ENCODE results near the gene PPP1R3C.

The PPP1R3C gene

DNA sequence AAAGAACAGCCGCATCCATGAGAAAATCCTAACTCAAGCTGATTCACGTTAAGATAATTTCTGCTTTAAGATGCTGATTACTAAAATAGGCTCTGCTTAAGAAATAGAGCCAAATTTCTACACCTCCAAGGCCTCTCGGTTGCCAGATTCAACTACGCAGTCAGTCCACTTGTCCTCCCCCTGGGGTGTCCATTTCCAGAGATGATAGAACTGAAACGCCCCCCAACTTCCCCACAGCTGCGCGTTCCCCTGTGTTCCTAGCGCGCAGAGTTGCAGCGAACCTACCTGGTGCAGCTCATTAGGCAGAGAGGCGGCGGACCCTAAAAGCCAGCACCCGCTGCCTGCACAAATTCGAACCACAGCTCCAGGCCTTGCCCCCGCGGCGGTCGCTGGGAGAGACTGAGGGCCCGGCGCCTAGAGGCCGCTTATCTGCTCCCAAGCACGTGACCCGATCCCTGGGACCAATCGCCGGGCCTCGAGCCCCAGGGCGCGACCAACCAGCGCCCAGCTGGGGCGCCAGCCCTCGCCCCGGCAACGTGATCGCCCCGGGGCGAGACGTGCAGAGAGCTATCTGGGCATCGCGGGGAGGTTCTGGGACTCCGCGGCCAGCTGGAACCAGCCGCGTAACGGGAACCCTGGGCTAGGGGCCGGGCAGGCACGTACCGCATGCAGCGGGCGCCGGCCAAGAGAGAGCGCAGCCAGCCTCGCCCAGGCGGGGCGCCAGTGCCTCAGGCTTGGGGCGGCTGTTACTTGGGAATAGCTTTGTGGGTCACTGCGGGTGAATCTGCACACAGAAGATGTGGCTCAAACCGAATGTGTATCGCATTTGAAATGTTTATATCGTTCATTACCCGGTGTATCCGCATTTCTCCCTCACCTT is at the start of gene PPP1R3C:
Gene PPP1R3C (minus strand): TSS at position 401 of the 880 bp plus-strand sequence. CDS start 102 bp downstream, at position 299.
- DNase-seq, result no peak

DNA sequence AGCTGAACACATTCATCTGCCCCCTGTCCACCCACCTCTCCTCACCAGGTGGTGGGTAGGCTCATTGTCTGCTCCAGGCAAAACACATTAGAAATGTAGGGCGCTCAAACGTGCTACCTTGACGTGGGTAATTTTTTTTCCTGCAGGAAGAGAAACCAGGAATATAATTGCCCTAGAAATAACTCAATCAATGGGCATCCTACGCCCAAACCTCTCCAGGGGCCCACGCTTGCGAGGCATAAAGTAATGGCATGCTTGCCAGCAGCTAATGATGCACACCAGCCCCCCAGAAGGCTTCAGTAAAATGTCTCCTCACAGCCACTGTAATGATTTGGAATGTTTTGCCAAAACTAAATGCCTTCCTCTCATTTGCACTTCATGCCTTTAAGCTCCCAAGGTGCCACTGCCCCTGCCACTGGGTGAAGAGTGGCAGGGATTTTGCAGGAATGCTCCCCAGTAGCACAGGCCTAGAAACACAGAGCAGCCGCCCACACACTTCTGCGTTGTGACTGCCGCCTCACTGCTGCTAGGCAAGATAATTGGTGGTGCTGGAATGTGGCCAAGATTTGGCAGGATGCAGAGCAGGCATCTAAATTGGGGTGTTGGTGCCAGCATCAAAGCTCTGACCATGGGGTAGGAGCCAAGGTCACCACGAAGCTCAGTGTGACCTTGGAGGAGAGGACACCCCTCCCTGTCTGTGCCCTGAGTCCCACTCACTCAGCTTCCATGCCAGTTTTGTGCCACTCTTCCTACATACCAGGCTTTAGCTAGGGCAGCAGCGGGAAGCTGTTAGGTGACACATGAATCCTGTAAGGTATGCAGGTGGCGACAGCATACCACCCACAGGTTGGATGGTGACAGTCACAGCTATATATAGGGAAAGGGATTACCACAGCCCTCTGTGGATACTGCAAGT is 48.7 kb upstream of the PPP1R3C start:
- DNase-seq, result no peak

DNA sequence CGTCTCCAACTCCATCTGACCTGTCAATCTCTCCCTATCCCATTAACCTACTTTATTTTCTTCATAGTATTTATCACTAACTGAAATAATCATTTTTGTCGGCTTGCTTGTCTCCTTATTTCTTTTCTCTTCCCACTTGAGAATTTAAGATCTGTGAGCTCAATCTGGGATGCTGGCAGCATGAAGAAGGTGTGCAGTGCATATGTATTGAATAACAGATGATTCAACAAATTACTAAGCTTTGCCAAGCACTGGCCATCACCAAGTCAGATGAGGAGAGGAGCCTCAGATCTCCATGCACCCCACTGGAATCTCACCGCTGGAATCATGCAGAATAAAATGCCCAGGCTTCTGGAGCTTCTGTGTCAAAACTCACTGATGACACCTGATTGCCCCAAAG is 47.6 kb upstream of the PPP1R3C start:
- DNase-seq, result no peak

DNA sequence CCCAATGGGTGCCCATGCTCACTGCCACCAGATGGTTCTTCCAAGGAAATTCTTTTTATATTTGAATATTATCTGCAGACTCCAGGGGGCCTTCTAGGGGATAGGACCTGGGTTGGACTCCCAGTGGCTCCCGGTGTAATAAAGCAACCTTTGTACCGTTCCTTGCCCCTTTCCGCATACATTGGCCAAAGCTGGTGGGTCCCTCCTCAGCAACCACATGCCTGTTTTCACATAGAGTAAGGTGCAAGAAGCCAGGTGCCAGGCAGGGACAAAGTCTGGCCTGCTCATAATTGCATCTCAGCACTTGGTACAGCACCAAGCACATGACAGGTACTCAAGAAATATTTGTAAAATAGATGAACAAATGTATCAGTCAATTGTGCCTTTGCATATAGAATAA is 46.4 kb upstream of the PPP1R3C start:
- DNase-seq, result no peak

DNA sequence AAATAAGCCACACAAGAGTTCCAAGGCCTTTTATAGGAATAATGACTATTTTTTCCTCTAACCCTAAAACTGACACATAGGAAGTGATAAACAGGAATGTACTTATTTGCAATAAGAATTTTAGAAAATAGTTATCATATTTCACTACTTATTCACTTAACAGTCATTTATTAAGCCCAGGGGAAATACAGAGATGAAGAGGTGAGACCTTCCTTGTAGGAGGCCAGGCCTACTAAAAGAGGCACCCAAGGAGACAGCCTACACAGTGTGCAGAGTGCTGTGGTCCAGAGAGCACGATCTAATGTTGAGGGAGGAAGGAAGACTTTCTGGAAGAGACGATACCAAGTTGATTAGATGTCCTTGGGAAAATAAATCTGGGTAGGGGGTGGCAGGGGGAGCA is 45.0 kb upstream of the PPP1R3C start:
- DNase-seq, result no peak

DNA sequence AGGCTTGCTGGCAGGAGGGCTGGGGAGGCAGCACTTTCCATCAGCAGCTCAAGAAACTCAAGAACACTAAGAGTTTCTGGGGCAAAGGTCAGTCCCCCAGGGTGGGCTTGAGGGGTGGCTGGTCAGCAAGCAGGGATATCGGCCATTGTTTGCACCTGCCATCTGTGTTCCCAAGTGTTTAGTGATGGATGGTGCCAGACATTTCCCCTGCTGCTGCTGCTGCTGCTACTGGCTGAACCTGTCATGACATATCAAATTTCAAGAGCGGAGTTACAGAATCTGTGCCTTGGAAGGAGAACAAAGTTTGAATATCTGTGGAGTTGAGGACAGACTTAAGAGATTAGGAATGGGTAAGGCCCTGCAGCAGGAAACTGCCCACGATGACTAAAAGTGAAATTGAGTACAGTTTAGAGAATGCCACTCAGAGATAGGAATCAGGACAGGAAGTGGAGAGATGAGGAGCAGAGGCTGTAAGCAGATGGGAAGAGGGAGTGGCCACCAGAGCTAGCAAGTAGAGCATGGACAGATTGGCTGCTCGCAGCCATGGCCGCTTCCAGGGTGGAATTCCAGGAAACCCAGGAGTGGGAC is 39.2 kb upstream of the PPP1R3C start:
- no peak for DNase-seq

DNA sequence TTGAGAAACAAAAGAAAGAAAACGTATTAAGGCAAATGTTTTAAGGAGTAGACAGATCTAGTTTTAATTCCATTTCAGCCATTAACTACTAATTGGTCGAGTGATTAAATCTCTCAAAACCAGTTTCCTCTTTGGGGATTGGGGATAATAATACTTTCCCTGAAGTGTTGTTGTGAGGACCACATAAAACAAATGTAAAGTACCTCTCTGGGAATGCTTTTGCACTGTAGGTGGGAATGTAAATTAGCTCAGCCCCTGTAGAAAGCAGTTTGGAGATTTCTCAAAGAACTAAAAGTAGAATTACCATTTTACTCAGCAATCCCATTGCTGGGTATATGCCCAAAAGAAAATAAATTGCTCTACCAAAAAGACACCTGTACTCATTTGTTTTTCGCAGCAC is 36.0 kb upstream of the PPP1R3C start:
- no peak for DNase-seq

DNA sequence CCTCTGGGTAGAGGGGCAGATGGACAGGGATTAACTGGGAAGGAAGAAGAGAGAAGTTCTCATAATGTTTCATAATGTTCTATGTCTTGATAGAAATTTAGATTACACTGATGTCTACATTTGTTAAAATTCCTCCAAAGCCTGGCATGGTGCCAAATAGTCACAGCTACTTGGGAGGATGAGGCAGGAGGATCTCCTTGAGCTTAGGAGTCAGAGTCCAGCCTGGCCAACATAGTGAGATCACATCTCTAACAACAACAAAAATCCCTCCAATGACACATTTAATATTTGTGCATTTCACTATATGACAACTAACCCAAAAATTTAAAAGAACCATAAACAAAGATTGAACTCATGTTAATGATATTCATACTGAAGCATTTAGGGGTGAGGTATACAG is 33.0 kb upstream of the PPP1R3C start:
- DNase-seq, result no peak

DNA sequence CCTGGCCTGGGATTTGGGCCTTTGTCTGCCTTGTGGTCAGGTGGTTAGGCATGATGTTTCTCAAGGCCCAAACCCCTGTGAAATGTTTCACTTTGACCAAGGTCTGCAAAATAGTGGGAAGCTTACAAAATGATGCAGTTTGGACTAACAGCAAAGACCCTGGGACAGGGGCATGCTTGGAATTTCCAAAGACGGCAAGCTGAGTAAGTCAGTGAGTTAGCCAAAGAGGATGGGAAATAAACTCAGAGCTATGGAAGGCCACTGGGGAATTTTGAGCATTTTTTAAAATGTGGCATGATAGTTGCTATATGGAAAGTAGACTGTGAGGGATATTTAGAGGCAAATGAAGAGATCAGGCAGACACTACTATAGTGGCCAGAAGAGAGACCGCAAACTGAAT is 31.6 kb upstream of the PPP1R3C start:
- no peak for DNase-seq

DNA sequence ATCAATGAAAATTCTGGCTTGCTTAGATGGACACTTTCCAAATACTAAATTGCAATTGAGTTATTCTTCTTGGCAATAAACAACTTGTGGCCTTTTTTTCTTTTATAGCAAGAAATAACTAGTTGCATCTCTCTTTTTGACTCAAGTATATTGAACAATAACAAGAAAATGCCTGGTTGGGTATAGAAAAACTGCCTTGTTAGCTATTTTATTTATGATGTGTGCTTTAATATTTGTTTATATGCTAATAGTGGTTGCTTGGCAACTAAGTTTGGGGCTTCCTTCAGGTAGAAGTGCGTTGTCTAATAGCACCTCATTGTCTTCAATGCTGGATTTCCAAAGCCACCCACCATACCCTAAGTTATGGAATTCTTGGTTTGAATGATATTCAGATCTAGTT is 30.1 kb upstream of the PPP1R3C start:
- no peak for DNase-seq

DNA sequence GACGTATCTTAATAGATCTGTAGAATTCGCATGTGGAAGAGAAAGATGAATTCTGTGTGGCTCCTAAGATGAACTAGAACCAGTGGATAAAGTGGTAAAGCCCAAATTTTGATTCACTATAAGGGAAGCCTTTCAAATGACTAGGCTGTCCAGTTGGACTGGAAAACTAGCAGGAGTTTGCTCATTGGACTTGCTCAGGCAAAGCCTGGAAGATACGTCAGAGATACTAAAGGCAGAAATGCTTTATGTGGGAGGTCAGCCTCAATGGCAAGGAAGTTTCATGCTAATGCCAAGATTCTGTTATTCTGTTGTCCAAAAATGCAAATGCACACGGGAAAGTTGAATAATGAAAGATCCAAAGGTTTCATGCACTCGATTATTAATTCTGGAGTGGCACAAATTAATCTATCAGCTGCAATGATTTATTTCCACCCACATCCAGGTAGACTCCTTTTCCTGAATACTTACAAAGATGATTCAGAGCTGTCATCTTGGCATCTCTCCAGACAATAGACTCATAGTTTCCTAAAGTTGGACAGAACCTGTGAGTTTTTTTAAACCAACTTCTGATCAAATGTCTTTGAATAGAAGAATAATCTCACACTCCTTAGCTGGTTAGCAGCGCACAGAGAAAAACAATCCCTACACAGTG is 20.5 kb upstream of the PPP1R3C start:
- DNase-seq, result no peak

DNA sequence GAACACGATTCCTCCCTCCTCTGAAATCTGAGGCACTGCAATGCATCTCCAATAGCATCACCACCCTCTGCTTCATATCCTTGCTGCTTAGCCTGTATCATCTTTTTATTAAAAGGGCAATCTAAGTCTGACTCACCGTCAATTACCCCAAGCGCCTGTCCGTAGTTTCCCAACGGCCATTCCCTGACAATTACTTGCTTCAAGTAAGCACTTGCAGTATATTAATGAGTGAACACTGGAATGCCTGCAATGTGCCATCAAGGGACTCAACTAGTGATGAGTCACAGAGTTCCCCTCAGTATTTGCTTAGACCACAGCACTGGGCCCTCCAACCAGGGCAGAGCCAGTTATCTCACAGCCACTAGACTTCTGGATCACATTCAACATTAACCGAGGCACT is 19.5 kb upstream of the PPP1R3C start:
- DNase-seq, result no peak

DNA sequence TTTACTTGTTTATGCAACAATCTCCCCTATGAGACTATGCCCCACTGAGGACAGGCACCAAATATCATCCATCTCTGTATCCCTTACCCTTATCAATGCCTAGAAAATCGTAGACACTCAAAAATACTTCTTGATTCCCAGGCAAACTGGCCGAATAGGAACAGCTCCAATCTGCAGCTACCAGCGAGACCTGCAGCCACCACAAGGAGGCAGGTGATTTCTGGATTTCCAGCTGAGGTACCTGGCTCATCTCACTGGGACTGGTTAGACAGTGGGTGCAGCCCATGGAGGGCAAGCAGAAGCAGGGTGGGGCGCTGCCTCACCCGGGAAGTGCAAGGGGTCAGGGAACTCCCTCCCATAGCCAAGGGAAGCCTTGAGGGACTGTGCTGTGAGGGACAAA is 10.8 kb upstream of the PPP1R3C start:
- no peak for DNase-seq

DNA sequence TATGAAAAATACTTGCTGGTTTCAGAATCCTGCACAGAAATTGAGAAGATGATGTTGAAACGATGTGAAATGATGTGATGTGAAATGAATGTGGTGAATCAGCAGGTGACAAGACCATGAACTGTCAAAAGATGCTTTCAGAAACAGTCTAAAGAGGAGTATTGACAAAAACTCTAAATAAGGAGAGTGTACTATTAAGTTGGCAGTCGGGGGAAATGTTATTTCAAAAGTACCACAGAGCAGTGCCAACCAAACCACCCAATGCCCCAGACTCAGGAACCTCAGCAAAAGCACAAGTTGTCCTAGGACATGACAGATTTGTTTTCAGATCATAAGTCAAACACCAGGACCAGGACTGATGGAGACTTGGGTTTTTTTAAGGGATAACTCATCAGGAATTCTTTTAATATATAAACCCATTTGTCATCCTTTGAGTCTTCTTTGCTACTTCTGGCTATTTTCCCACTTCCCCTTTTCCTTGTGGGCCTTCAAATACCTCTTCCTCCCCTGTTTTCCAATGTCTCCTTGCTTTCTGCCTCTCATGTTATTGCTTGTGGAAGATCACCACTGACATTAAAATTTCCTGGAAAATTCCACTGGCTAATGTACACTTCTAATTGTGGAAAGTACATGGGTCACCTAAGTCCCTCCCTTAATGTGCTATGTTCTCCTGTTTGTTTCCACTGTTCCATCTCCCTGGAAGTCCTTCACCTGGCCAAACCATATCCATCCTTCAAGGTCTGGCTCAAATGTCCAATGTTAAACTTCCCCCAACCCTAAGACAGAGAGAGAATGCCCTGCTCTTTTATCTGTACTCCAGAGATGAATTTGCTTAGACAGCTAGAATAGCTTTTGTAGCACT is 10.2 kb upstream of the PPP1R3C start:
- no peak for DNase-seq

DNA sequence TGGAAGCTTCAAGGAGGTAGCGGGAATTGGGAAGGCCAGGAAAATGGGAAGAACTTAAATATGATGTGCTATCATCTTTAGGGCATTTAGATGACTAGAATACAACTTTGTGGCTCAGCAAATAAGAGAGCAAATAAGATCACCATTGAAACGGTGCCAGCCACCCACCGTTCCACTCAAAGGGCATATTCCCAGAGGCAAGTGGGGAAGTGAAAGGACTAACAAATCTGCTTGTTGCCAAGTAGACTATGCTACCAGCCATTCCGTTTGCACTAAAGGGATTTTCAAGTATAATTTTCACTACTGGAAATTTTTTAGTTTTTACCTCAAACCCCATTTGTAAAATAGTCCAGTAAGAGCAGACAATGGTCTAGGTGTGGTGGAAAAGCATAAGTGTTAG is 4.0 kb upstream of the PPP1R3C start:
- no peak for DNase-seq

DNA sequence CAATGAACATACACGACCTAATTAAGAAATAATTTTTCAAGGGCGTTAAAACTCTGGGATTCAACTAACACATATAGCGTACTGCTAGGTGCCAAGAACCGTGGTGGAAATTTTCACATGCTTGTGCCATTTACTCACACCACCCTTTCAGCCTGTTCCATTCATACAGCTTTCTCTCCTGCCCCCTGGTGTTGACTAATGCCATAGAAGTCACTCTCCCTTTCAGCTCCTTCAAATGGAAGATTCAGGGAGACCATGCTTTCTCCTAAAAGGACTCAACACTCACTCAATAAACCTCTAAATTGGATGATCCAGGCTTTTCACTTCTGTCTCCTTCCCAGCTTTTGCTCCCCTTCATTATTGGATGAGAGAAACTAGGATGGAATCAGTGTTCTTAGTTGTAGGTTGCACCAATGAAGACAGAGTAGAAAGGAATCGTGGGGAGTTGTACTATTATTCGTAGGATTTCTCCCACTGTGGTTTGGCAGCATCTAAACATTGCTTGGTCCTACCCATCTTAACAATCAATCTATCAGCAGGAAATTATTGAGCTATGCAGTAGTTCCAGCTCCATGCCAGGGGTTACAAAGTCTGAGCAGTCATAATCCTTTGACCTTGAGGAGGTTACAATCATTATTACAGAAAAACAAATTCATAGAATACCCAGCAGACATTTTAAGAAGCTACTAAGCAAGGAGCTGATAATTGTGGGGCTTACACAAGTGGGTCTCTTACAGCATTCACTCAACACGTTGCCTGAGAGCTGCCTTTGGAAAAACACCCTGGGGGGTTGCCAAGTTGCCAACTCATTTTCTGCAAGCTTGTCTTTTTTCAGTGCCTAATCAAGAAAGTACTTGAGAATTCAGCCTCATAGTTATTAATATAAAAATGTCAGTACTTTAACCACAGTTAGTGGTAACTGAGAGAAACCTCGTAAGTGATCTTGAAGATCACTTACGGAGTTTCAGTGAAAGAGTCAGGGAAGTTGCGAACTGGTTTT is 2.8 kb upstream of the PPP1R3C start:
- no peak for DNase-seq

DNA sequence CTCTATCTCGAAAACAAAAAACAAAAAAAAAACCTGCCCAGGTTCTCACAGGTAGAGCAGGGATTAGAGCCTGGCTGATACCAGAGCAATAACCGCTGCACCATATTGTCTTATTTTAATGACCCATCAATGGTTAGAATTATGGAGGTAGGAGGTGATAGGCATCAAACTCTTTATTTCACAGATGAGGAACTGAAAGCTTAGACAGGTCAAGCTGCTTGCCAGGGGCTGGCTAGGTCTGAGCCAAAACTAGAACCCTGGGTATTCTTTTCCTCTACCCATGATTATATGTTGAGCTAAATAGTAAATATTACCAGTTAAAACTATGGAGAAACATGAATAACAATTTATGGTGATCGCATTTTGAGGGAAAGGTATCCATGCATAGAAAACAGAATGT is 2.0 kb upstream of the PPP1R3C start:
- no peak for DNase-seq

DNA sequence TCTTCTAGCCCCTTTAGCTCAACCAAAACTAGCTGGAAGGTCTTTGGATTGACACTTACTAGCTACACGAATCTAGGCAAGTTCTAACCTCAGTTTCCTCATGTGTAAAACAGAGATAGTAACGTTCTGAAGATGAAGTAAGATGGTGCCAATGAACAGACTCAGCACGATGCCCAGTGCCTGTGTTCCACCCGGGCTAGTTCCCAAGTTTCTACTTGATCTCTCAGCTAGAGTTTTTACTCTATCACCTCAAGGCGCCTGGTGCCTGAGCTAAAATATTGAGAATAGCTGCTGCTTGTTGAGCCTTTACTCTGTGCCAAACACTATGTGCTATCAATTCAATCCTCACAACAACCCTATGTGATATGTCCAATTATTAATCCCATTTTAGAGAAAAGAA is 1.4 kb upstream of the PPP1R3C start:
- no peak for DNase-seq

DNA sequence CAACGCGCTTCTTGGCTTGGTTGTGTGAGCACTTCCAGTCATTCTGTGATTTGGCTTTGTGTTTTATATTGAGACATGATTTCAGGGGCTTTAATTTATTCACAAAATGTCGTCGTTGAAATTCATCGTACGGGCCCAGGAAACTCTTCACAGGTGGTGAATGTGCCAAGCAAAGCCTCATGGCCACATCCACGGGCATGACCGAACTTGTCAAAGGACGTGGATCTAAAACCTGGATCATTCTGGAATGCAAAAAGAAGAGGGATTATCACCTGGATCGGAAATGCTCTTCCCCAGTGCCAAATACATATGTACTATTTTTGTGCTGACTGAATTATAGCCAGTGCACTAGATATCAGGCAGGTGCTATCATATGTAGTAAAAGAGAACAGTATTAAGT is 2.2 kb downstream of the PPP1R3C start:
- no peak for DNase-seq

DNA sequence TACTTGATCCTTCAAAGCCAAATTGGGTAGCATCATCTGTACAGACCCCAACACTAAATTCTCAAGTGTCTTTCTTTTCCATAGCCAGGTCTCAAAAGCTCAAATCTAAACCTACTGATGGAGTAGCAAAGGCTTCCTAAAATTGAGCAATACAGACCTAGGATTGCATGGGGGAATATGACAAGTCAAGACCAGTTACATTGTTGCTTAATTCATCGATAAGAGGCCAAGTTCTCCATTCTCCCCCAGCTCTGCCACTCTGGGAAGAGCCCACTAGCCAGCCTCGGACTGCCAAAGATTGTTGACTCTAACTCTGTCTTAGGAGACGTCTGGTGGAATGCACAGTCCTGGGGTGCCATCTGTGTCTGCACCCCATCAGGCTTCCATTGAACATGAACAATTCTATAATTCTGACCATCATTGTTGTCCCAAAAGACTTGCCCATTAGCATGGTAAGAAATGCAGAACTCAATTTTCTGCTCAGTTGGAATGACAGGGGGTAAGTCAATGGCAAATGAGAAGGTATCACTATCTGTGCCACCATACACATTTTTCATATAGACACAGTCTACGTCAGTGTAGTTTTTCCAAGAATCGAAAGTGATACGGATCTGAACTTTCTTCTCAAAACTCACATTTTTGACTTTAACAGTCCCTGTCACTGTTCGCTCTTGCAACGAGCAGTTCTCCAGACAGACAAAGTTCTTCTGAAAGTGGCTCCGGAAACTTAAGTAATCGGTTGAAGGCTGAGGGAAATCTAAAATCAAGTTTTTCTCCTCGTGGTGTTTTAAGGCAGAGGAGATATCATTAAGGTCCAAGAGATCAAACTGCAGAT is 2.9 kb downstream of the PPP1R3C start:
- DNase-seq, result no peak

All from SIG-M5 (cell line).